GM12878 (cell line): ENCODE measurements around the gene DNAJC11.

Source experiments
- ASH2L ChIP-seq: fragments of 300-600, 200-600 bp; sonication (generic); IDR thresholded peaks from 2 replicates; pipeline ENCODE4 v1.6.1; 2017; ENCODE audit warnings: low read depth, mild to moderate bottlenecking, borderline replicate concordance
- CEBPB ChIP-seq, 2 experiments: fragments of 150-350 bp in 1 of 2; IDR thresholded peaks; 2 replicates each; pipeline ENCODE4 v1.6.1; 2012 to 2014; ENCODE audit warnings: low read depth in 2 of 2, low read length in 2 of 2, borderline replicate concordance in 1 of 2, inconsistent platforms in 1 of 2
- FOXM1 ChIP-seq: IDR thresholded peaks from 2 replicates; pipeline ENCODE4 v1.6.1; 2012; ENCODE audit warnings: low read depth, mild to moderate bottlenecking, inconsistent platforms, low read length, moderate library complexity
- IKZF2 ChIP-seq, 2 experiments: fragments of 450-650 bp; IDR thresholded peaks; 2 replicates each; pipeline ENCODE4 v1.6.1; 2017; ENCODE audit warnings: mild to moderate bottlenecking in 2 of 2, moderate library complexity in 2 of 2
- POLR2A ChIP-seq: IDR thresholded peaks from 2 replicates; pipeline ENCODE4 v1.6.1; 2011; ENCODE audit warnings: low read depth, mild to moderate bottlenecking, low read length
- POLR2AphosphoS5 ChIP-seq: IDR thresholded peaks from 2 replicates; pipeline ENCODE4 v1.6.1; 2011; ENCODE audit warnings: mild to moderate bottlenecking, low read length, inconsistent platforms
- RFX5 ChIP-seq: IDR thresholded peaks from 2 replicates; pipeline ENCODE4 v1.6.1; 2011; ENCODE audit warnings: low read depth, low read length, improper control_type of control experiment
- TCF3 ChIP-seq: IDR thresholded peaks from 2 replicates; pipeline ENCODE4 v1.6.1; 2012; ENCODE audit warnings: low read depth, mild to moderate bottlenecking, low read length, borderline replicate concordance; ENCODE audit not compliant: insufficient read depth
- YY1 ChIP-seq: IDR thresholded peaks from 2 replicates; pipeline ENCODE4 v1.6.1; 2011; ENCODE audit warnings: low read depth, mild to moderate bottlenecking, low read length
- TF ChIP-seq, protein P1 (sequence below), 3 experiments: IDR thresholded peaks in 2 of 3; conservative IDR thresholded peaks in 1 of 3; 2 replicates each; pipeline ENCODE4 v1.5.1; 2011; ENCODE audit warnings: low read depth in 3 of 3, low read length in 3 of 3, mild to moderate bottlenecking in 3 of 3, control low read depth in 2 of 3, moderate library complexity in 2 of 3, inconsistent platforms in 1 of 3, mixed read lengths in 1 of 3; ENCODE audit not compliant: control insufficient read depth in 2 of 3, insufficient read depth in 1 of 3; ENCODE audit errors: extremely low read depth in 1 of 3

DNA sequence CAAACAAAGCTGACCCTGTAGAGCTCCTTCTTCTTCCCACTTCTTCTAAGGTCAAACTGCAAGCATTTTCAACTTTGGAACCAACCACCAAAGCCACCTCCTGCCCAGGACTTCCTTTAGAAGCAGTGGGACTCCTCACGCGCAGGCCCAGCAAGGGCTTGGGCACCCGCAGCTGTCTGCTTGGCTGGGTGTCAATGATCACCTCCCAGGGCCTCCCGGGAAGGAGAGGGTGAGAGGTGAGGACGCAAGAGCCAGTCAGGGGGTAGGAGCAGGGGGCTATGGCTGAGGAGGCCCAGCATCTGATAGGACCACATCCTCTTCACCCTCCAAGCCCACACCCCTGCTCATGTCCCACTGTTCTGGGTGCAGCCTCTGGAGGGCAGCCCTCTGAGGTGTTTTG lies 109.2 kb downstream of the DNAJC11 start:
- no peak for TF ChIP-seq IKZF2 (IDR thresholded peaks at IDR 0.05)
- TF ChIP-seq, protein P1, sequence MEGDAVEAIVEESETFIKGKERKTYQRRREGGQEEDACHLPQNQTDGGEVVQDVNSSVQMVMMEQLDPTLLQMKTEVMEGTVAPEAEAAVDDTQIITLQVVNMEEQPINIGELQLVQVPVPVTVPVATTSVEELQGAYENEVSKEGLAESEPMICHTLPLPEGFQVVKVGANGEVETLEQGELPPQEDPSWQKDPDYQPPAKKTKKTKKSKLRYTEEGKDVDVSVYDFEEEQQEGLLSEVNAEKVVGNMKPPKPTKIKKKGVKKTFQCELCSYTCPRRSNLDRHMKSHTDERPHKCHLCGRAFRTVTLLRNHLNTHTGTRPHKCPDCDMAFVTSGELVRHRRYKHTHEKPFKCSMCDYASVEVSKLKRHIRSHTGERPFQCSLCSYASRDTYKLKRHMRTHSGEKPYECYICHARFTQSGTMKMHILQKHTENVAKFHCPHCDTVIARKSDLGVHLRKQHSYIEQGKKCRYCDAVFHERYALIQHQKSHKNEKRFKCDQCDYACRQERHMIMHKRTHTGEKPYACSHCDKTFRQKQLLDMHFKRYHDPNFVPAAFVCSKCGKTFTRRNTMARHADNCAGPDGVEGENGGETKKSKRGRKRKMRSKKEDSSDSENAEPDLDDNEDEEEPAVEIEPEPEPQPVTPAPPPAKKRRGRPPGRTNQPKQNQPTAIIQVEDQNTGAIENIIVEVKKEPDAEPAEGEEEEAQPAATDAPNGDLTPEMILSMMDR (IDR thresholded peaks at IDR 0.05 in 2 of 3, conservative IDR thresholded peaks at IDR 0.05 in 1 of 3; ENCODE audit: control insufficient read depth in 2 of 3, extremely low read depth in 1 of 3, insufficient read depth in 1 of 3, low read depth in 3 of 3, low read length in 3 of 3) = no peak
- TF ChIP-seq POLR2AphosphoS5 = no peak
- no peak for TF ChIP-seq FOXM1
- TF ChIP-seq CEBPB (IDR thresholded peaks at IDR 0.05; ENCODE audit: borderline replicate concordance in 1 of 2, low read depth in 2 of 2, low read length in 2 of 2) = no peak
- TF ChIP-seq ASH2L = no peak
- TF ChIP-seq YY1 = no peak
- TF ChIP-seq TCF3 = no peak
- no peak for TF ChIP-seq POLR2A
- no peak for TF ChIP-seq RFX5
